Measurements from ENCODE around the gene MUC6. TPM values are rescaled to one million over a fixed set of nuclear protein-coding genes. Genes with fewer than 3 reads are reported as not detected.

The MUC6 gene
- not detected in 2 replicates for total RNA-seq (2014; rRNA removed; shearing (Covaris generic))
- not detected in 2 replicates for polyA plus RNA-seq (2015; cell fraction: cytosol; rRNA removed)
- polyA plus RNA-seq (2015; cell fraction: nucleus; rRNA removed) = not detected in 2 replicates

GRCh38 chr11:1036303-1036923 is at the start of gene MUC6:
Gene MUC6 (minus strand): TSS chr11:1036718. CDS start chr11:1036655, 63 bp downstream.
- in situ Hi-C loops (cut with HindIII; ENCODE audit: low pct_unique_long_range_greater_than_20kb, low sequenced_read_pairs) = no loop called here
- no peak for DNase-seq (ENCODE audit: low read depth, low spot score)

- no peak for DNase-seq (ENCODE audit: low read depth, low spot score)
- in situ Hi-C loops (cut with HindIII; ENCODE audit: low pct_unique_long_range_greater_than_20kb, low sequenced_read_pairs) = no loop called here
Measured at GRCh38 chr11:1085440-1086170, 49.1 kb upstream of the MUC6 start.

GRCh38 chr11:1084561-1085439 is 48.3 kb upstream of the MUC6 start:
- no peak for DNase-seq (ENCODE audit: low read depth, low spot score)
- in situ Hi-C loops (cut with HindIII; ENCODE audit: low pct_unique_long_range_greater_than_20kb, low sequenced_read_pairs) = no loop called here

GRCh38 chr11:1083621-1084551 is 47.4 kb upstream of the MUC6 start:
- in situ Hi-C loops (cut with HindIII; ENCODE audit: low pct_unique_long_range_greater_than_20kb, low sequenced_read_pairs) = no loop called here
- DNase-seq (ENCODE audit: low read depth, low spot score) = no peak

- in situ Hi-C loops (cut with HindIII; ENCODE audit: low pct_unique_long_range_greater_than_20kb, low sequenced_read_pairs) = no loop called here
- no peak for DNase-seq (ENCODE audit: low read depth, low spot score)
Measured at GRCh38 chr11:1082728-1083620, 46.5 kb upstream of the MUC6 start.

- in situ Hi-C loops (cut with HindIII; ENCODE audit: low pct_unique_long_range_greater_than_20kb, low sequenced_read_pairs) = no loop called here
- no peak for DNase-seq (ENCODE audit: low read depth, low spot score)
Measured at GRCh38 chr11:1082346-1082727, 45.8 kb upstream of the MUC6 start.

GRCh38 chr11:1081601-1082311 is 45.2 kb upstream of the MUC6 start:
- DNase-seq (ENCODE audit: low read depth, low spot score) = no peak
- in situ Hi-C loops (cut with HindIII; ENCODE audit: low pct_unique_long_range_greater_than_20kb, low sequenced_read_pairs) = no loop called here

- DNase-seq (ENCODE audit: low read depth, low spot score) = no peak
- in situ Hi-C loops (cut with HindIII; ENCODE audit: low pct_unique_long_range_greater_than_20kb, low sequenced_read_pairs) = no loop called here
Measured at GRCh38 chr11:1078191-1078601, 41.7 kb upstream of the MUC6 start.

GRCh38 chr11:1077417-1078119 is 41.0 kb upstream of the MUC6 start:
- in situ Hi-C loops (cut with HindIII; ENCODE audit: low pct_unique_long_range_greater_than_20kb, low sequenced_read_pairs) = no loop called here
- DNase-seq (ENCODE audit: low read depth, low spot score) = no peak

GRCh38 chr11:1077033-1077416 is 40.5 kb upstream of the MUC6 start:
- DNase-seq (ENCODE audit: low read depth, low spot score) = no peak
- in situ Hi-C loops (cut with HindIII; ENCODE audit: low pct_unique_long_range_greater_than_20kb, low sequenced_read_pairs) = no loop called here

- in situ Hi-C loops (cut with HindIII; ENCODE audit: low pct_unique_long_range_greater_than_20kb, low sequenced_read_pairs) = no loop called here
- DNase-seq (ENCODE audit: low read depth, low spot score) = no peak
Measured at GRCh38 chr11:1076061-1076665, 39.6 kb upstream of the MUC6 start.

GRCh38 chr11:1075341-1075911 is 38.9 kb upstream of the MUC6 start:
- in situ Hi-C loops (cut with HindIII; ENCODE audit: low pct_unique_long_range_greater_than_20kb, low sequenced_read_pairs) = no loop called here
- DNase-seq (ENCODE audit: low read depth, low spot score) = no peak

GRCh38 chr11:1074244-1075221 is 38.0 kb upstream of the MUC6 start, which contains the start of gene MUC2:
Gene MUC2 (plus strand): TSS chr11:1074874.
- in situ Hi-C loops (cut with HindIII; ENCODE audit: low pct_unique_long_range_greater_than_20kb, low sequenced_read_pairs) = no loop called here
- DNase-seq (ENCODE audit: low read depth, low spot score) = no peak

Data from SK-MEL-5 (cell line).